ENCODE data around the gene GPRC5C.

GPRC5C gene

GRCh38 chr17:74452841-74453661 is 21.2 kb downstream of the GPRC5C start:
- DNase-seq (ENCODE audit: low read depth, low spot score), result no peak

- no peak for DNase-seq (ENCODE audit: low read depth, low spot score)
These were observed 21.8 kb downstream of the GPRC5C start for GRCh38 chr17:74453665-74454196.

- peak; percentile 13 for DNase-seq (ENCODE audit: low read depth, low spot score)
These were observed 22.5 kb downstream of the GPRC5C start for GRCh38 chr17:74454197-74455024.

GRCh38 chr17:74455025-74455545 is 23.2 kb downstream of the GPRC5C start:
- DNase-seq (ENCODE audit: low read depth, low spot score), result no peak

GRCh38 chr17:74455821-74456220 is 23.9 kb downstream of the GPRC5C start:
- DNase-seq (ENCODE audit: low read depth, low spot score), result no peak

GRCh38 chr17:74457146-74457819 is 25.4 kb downstream of the GPRC5C start:
- DNase-seq (ENCODE audit: low read depth, low spot score), result peak; percentile 18

- DNase-seq (ENCODE audit: low read depth, low spot score), result no peak
These were observed 25.9 kb downstream of the GPRC5C start for GRCh38 chr17:74457820-74458166.

GRCh38 chr17:74458835-74459234 is 26.9 kb downstream of the GPRC5C start:
- DNase-seq (ENCODE audit: low read depth, low spot score), result no peak

GRCh38 chr17:74459622-74460021 is 27.7 kb downstream of the GPRC5C start:
- DNase-seq (ENCODE audit: low read depth, low spot score), result no peak

GRCh38 chr17:74460241-74460640 is 28.4 kb downstream of the GPRC5C start:
- DNase-seq (ENCODE audit: low read depth, low spot score), result no peak

- no peak for DNase-seq (ENCODE audit: low read depth, low spot score)
These were observed 29.1 kb downstream of the GPRC5C start for GRCh38 chr17:74460996-74461395.

- no peak for DNase-seq (ENCODE audit: low read depth, low spot score)
These were observed 29.7 kb downstream of the GPRC5C start for GRCh38 chr17:74461611-74462010.

- DNase-seq (ENCODE audit: low read depth, low spot score), result no peak
These were observed 33.0 kb downstream of the GPRC5C start for GRCh38 chr17:74464730-74465377.

GRCh38 chr17:74465378-74466110 is 33.7 kb downstream of the GPRC5C start:
- no peak for DNase-seq (ENCODE audit: low read depth, low spot score)

- no peak for DNase-seq (ENCODE audit: low read depth, low spot score)
These were observed 34.4 kb downstream of the GPRC5C start, which contains the start of gene CD300A for GRCh38 chr17:74466111-74466827. Gene CD300A, plus strand, starts transcription at chr17:74466634. Its CDS starts 70 bp downstream, at chr17:74466704.

GRCh38 chr17:74466828-74467184 is 34.9 kb downstream of the GPRC5C start:
- DNase-seq (ENCODE audit: low read depth, low spot score), result no peak

- no peak for DNase-seq (ENCODE audit: low read depth, low spot score)
These were observed 35.5 kb downstream of the GPRC5C start for GRCh38 chr17:74467221-74467951.

GRCh38 chr17:74471341-74471740 is 39.5 kb downstream of the GPRC5C start:
- DNase-seq (ENCODE audit: low read depth, low spot score), result no peak

- no peak for DNase-seq (ENCODE audit: low read depth, low spot score)
These were observed 41.0 kb downstream of the GPRC5C start for GRCh38 chr17:74472890-74473289.
